ENCODE measurements around the gene RHBDD3. TPM values are rescaled to one million over a fixed set of nuclear protein-coding genes. Genes with fewer than 3 reads are reported as not detected.
A peak's percentile ranks its signal among the peaks of the same experiment; 100 is the strongest.

The RHBDD3 gene
- polyA plus RNA-seq, 12 donors, result 17.8 to 55.0 (median 20.3) TPM; not detected in 1

GRCh38 chr22:29270475-29271271 is 2.9 kb upstream of the RHBDD3 start:
- DNase-seq, result no peak

- DNase-seq, result no peak
These were observed 2.1 kb upstream of the RHBDD3 start for GRCh38 chr22:29269731-29270474.

- no peak for DNase-seq
These were observed 1.4 kb upstream of the RHBDD3 start for GRCh38 chr22:29269230-29269604.

- peak; percentile 79 for DNase-seq
These were observed 889 bp upstream of the RHBDD3 start for GRCh38 chr22:29268511-29269229.

- DNase-seq, result no peak
These were observed 321 bp downstream of the RHBDD3 start for GRCh38 chr22:29267462-29267857.

GRCh38 chr22:29266564-29267461 is 968 bp downstream of the RHBDD3 start:
- no peak for DNase-seq

- DNase-seq, result no peak
These were observed 1.9 kb downstream of the RHBDD3 start for GRCh38 chr22:29265929-29266328.

- no peak for DNase-seq
These were observed 2.5 kb downstream of the RHBDD3 start for GRCh38 chr22:29265305-29265704.

- DNase-seq, result no peak
These were observed 3.9 kb downstream of the RHBDD3 start for GRCh38 chr22:29263791-29264276.

GRCh38 chr22:29260601-29261315 is 7.0 kb downstream of the RHBDD3 start:
- no peak for DNase-seq

GRCh38 chr22:29260031-29260560 is 7.7 kb downstream of the RHBDD3 start:
- DNase-seq, result no peak

- no peak for DNase-seq
These were observed 8.4 kb downstream of the RHBDD3 start for GRCh38 chr22:29259253-29259899.

- DNase-seq, result no peak
These were observed 9.2 kb downstream of the RHBDD3 start for GRCh38 chr22:29258407-29259252.

GRCh38 chr22:29257751-29258181 is 10.0 kb downstream of the RHBDD3 start:
- DNase-seq, result no peak

GRCh38 chr22:29256606-29257325 is 11.0 kb downstream of the RHBDD3 start:
- no peak for DNase-seq

GRCh38 chr22:29255064-29255621 is 12.6 kb downstream of the RHBDD3 start:
- no peak for DNase-seq

GRCh38 chr22:29254286-29254660 is 13.5 kb downstream of the RHBDD3 start:
- no peak for DNase-seq

Measured in muscle of arm (tissue), 12 donors.